ENCODE results near the gene PPP2R2D. TPM values are rescaled to one million over a fixed set of nuclear protein-coding genes. Genes with fewer than 3 reads are reported as not detected.

Gene PPP2R2D
- total RNA-seq, 1 donor, result 23.9 TPM

- no peaks in the 10 kb centered on the region for H3K36me3 ChIP-seq (ENCODE audit: insufficient read depth, low read length)
- no peak overlapping the region for H2AFZ ChIP-seq (ENCODE audit: low read length)
- H3K27ac ChIP-seq (ENCODE audit: low read depth, low read length), result no peak overlapping the region
- no peak overlapping the region for H3K4me3 ChIP-seq (ENCODE audit: insufficient read depth, low read length)
- no peak for DNase-seq (ENCODE audit: insufficient read length, low spot score, missing footprints)
- H4K20me1 ChIP-seq (ENCODE audit: insufficient read depth, low read length), result no peaks in the 10 kb centered on the region
- no peaks in the 10 kb centered on the region for H3K79me2 ChIP-seq (ENCODE audit: insufficient read depth, low read length)
- H3K4me2 ChIP-seq (ENCODE audit: insufficient read depth, low read length), result no peak overlapping the region
- no peaks in the 10 kb centered on the region for H3K27me3 ChIP-seq (ENCODE audit: insufficient read depth, low read length)
- H3K9me3 ChIP-seq (ENCODE audit: low read depth, low read length), result peaks cover 2% of the 10 kb centered on the region
- TF ChIP-seq CTCF (IDR thresholded peaks at IDR 0.05; ENCODE audit: extremely low read depth, low read depth, low read length), result no peak
- no peaks in the 10 kb centered on the region for H3K4me1 ChIP-seq (ENCODE audit: insufficient read depth, low read length)
Observed at GRCh38 chr10:131852823-131853609, 47.8 kb upstream of the PPP2R2D start.

- no peak for DNase-seq (ENCODE audit: insufficient read length, low spot score, missing footprints)
- Histone ChIP-seq H3K79me2 (ENCODE audit: insufficient read depth, low read length) (no peaks in the 10 kb centered on the region), H3K27me3 (ENCODE audit: insufficient read depth, low read length) (no peaks in the 10 kb centered on the region), H3K9me3 (ENCODE audit: low read depth, low read length) (peaks cover 2% of the 10 kb centered on the region), H3K36me3 (ENCODE audit: insufficient read depth, low read length) (no peaks in the 10 kb centered on the region), H3K4me1 (ENCODE audit: insufficient read depth, low read length) (no peaks in the 10 kb centered on the region), H3K4me3 (ENCODE audit: insufficient read depth, low read length) (no peak overlapping the region), H2AFZ (ENCODE audit: low read length) (no peak overlapping the region), H3K4me2 (ENCODE audit: insufficient read depth, low read length) (no peak overlapping the region), H3K27ac (ENCODE audit: low read depth, low read length) (no peak overlapping the region), H4K20me1 (ENCODE audit: insufficient read depth, low read length) (no peaks in the 10 kb centered on the region)
- TF ChIP-seq CTCF (IDR thresholded peaks at IDR 0.05; ENCODE audit: extremely low read depth, low read depth, low read length), result no peak
Observed at GRCh38 chr10:131853610-131853964, 47.2 kb upstream of the PPP2R2D start.

- no peaks in the 10 kb centered on the region for H3K27me3 ChIP-seq (ENCODE audit: insufficient read depth, low read length)
- no peaks in the 10 kb centered on the region for H3K36me3 ChIP-seq (ENCODE audit: insufficient read depth, low read length)
- H3K27ac ChIP-seq (ENCODE audit: low read depth, low read length), result no peak overlapping the region
- TF ChIP-seq CTCF (IDR thresholded peaks at IDR 0.05; ENCODE audit: extremely low read depth, low read depth, low read length), result no peak
- DNase-seq (ENCODE audit: insufficient read length, low spot score, missing footprints), result no peak
- H3K79me2 ChIP-seq (ENCODE audit: insufficient read depth, low read length), result no peaks in the 10 kb centered on the region
- no peaks in the 10 kb centered on the region for H4K20me1 ChIP-seq (ENCODE audit: insufficient read depth, low read length)
- H3K9me3 ChIP-seq (ENCODE audit: low read depth, low read length), result peaks cover 2% of the 10 kb centered on the region
- H3K4me2 ChIP-seq (ENCODE audit: insufficient read depth, low read length), result no peak overlapping the region
- no peak overlapping the region for H3K4me3 ChIP-seq (ENCODE audit: insufficient read depth, low read length)
- H2AFZ ChIP-seq (ENCODE audit: low read length), result no peak overlapping the region
- no peaks in the 10 kb centered on the region for H3K4me1 ChIP-seq (ENCODE audit: insufficient read depth, low read length)
Observed at GRCh38 chr10:131854579-131855335, 46.1 kb upstream of the PPP2R2D start.
